Activated CD8-positive, alpha-beta memory T cell treated with anti-CD3 and anti-CD28 coated beads for 4 hours (primary cell): ENCODE measurements around the gene BMPER.

Experiments used
- DNase-seq, 2 donors: peaks; one replicate each; pipeline ENCODE4 v3.0.0-alpha.2; 2020; ENCODE audit warnings: low read depth in 2 of 2

Gene BMPER

DNA sequence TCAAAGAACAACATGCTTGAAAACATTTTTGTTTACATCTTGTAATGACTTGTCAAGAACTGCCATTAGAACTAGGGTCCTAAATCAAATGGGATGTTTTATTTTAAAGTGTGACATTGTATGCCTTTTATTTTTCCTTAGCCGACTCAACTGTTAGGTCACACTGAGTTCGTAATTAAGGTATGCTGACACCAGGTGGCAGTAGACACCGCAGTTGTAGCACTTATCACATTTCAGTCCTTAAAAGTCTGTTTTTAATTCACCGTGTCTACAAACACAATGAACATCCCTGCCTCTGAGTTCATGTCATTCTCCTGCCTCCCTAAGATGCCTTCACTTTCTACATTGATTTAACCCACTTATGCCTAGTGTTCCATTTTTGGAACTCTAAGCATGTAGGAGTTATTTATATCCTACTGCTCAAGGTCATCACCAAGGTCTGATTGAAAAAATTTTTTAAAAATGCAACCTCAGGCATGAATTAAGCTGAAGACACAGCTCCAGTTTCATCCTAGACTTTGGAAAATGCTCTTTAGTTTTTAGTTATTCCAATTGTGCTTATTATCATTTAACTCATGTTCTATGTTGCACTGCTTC is 186.1 kb downstream of the BMPER start:
- no peak for DNase-seq

DNA sequence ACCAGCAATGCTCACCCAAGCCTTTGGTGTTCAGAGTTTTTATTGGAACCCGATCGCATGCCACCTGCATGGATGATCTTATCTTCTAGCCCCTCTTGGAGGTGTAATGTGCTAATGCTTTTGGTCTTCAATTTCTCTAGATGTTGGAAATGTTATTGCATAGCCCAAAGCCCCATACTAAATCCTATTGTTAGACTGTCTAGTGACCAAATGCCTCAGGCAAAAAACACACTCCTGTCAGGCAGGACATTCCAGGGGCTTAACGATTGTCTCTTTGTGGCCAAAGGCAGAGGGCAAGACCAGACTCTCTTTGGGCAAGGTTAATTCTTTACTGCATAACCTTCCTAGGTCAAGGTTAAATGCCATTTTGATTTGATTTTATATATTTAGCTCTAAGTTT is 187.9 kb downstream of the BMPER start:
- DNase-seq, result no peak

DNA sequence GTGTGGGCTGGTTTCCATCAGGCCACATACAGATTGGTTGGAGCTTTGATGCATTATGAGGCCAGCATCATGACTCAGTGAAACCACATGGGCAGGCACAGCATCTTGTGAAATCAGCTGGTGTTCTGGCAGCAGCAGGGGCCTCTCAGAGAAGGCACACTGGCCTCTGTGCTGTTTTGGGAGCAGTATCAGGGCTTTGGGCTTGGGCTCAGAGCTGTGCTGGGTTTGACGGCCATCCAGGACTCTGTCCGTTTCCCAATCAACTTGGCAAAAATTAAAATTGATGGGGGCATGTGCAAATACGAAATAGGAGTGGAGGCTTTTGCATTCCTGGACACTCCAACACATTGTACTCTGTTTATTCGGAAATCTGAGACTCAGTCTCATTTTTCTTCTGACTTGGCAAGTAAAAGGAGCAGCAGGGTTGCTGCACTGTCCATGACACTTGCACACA is 190.9 kb downstream of the BMPER start:
- DNase-seq, result no peak

DNA sequence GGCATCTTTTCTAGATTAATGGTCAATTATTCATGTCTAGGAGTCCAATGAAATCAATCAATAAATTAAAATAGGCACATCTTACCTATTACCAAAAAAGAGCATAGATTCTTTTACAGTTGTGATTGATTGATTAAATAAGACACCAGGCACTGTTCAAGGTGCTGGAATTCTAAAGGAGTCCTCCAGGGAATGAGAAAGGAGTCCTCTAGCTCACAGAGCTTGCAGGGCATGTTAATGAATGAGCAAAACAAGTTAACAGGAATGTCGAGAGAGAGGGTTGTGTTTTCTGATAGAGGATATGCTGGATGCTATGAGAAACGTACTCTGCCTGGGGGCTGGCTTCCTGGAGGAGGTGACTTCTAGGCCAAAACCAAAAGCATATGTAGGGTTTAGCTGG is 191.4 kb downstream of the BMPER start:
- DNase-seq, result no peak

DNA sequence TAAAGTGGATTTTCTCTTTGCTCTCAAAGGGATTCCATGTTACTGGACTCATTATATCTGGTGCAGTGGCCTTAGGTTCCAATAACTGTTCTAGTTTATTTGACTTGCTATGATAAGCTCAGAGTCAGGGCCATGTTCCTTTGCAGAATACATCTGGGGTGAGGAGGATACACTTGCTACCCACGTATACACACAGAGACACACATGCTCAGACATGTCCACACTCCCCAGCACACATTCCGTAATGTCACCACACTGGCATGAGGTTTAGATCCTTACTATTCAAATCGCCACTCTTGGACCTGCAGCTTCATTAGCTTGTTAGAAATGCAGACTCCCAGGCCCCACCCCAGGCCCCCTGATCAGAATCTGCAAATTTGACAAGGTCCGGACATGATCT is 195.3 kb downstream of the BMPER start:
- DNase-seq, result no peak

DNA sequence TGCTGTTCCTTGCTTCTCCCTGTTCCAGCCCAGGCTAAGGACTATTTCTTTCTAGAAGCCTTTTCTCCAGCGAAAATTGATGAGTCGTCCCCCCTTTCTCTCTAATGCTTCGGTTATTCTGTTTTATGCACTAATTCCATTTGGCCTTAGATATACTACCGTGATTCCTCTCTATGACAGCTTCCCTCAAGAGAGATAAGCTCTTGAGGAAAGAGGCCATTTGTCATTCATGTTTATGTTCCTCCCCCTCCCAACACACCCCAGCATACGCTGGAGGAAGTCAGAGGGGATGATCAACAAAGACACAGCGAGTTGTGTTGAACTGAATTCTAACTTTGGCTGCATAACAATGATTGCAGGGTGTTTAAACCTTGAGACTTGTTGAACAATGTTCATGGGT is 198.8 kb downstream of the BMPER start:
- DNase-seq, result no peak

DNA sequence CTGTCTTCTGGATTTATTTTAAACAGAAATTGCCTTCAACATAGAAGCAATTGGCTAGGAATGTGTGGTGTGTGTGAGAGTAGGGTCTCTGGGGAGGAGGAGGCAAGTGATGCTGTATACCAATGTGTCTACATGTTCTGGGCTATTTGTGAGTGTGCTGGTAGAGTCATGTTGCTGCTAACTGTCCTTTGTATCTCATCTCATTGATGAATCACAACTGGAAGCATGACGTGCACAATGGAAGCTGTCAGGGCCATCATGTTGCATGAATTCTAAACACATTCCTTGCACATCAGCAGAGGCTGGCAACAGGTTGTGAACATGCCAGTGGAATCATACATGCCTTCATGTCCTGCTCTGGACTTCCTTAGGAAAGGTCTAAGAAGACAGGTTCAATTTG is 199.7 kb downstream of the BMPER start:
- DNase-seq, result no peak

DNA sequence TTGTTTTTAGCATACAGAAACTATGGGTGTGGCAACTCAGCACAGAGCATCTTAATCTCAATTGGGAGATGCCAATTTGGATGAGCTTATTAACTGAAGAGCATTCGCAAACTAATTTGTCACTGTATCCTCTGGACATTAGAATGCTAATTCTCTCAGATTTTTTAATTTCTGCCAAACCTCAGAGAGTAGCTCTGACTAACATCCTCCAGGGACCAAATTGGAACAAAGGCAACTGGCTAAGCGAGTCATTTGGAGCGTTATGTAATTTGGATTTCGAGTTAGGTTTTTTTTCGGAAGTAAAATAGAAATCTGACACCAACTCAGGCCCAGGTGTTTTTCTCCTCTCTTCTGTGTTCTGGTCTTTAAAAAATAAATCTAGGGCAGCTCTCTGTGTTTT is 201.9 kb downstream of the BMPER start:
- DNase-seq, result no peak

DNA sequence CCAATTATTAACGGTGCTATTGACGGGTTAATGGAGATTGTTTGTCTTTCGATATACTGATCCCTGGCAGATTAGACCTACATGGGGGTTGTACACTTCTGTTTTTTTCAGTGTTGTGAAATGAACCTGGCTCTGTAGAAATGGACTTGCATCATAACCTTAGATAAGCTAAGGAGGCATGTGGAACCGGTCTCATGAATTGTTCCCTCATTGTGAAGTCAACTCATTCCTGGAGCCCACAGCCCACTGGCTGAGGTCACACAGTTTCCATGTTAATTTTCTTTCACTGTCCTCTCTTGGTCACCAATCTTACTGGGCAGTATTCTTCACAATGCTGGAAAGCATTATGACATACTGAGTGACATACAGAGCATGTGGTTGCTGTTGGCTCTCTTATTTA is 202.8 kb downstream of the BMPER start:
- no peak for DNase-seq

DNA sequence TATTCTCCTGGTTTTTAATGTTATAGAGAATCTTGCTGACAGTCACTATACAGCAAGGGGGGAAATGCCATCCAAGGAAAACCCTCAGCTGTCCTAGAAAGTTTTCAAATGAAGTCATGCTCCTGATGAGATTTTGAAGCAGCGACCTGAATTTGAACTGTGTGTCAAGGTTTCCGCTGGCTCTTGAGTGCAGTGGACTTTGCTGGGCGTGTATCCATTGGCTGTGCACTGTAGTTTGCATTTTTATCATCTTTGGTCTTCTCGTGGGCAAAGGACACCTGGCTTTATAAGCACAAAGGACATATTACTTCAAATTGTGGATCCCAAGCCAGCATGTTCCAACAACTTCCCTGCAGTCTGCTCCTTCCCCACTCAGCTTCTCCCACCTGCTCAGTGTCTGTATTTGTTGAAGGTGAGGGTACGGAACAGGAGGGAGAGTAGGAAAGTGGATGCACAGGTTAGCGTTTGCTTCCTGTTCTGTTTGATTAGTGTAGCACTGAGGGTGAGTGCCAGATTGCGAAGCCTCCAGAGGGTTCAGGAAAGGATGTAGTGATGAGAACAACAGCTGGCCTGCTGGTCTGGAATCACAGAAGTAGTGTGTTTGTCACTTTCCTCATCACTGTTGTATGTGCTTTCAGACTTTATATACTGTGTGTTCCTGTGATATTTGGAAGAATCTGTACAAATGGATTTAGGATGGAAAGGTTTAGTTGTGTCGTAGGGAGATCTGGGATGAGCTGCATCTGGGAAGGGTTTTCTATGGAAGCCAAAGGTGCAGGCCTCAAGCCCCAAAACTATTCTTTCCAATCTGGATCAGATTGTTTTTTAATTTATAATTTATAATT is 204.8 kb downstream of the BMPER start:
- no peak for DNase-seq

DNA sequence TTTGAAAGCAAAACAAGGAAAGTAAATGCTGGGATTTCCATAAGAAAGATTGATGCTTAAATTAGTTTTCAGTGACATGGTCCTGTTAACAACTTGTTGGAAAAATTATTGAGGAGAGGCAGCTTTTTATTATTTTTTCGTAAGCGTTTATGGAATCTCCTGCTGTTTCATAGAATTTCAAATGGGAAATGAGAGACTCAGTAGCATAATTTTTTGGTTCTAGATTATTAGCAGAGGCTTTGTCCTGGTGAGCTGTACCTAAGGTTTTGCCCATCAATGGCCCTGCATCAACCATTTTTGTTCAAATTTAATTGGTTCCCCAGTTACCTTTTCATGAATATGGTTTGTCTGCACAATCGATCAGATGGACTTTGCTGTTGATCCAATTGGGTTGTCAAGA is 205.7 kb downstream of the BMPER start:
- DNase-seq, result no peak

DNA sequence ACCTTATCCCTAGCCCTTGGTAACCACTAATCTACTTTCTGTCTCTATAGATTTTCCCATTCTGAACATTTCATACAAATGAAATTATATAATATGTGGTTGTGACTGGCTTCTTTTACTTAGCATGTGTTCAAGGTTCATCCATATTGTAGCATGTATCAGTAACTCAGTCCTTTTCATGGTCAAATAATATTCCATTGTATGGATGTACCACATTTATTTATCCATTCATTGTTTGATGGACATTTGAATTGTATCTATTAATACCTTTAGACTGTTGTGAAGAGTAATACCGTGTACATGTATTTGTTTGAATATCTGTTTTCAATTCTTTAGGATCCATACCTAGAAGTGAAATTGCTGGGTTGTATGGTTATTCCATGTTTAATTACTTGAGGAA is 210.2 kb downstream of the BMPER start:
- DNase-seq, result no peak

DNA sequence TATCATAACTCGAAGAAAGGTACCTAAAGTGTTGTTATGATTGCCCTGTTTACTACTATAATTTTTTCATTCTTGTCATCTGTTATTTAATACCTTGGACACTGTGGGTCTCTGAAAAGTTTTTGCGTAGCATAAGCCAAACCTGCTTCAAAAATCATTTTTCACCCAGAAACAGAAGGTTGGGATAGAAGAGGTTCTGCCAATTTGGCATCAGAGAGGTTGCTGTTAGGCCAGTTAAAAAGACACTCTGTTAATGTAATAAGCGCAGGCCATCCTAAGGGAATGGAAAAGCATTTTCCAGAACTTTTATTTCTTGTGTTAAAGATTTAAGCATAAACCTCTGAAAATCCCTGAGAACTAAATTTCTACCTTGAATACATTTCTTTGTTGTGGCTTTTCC is 212.2 kb downstream of the BMPER start:
- DNase-seq, result no peak

DNA sequence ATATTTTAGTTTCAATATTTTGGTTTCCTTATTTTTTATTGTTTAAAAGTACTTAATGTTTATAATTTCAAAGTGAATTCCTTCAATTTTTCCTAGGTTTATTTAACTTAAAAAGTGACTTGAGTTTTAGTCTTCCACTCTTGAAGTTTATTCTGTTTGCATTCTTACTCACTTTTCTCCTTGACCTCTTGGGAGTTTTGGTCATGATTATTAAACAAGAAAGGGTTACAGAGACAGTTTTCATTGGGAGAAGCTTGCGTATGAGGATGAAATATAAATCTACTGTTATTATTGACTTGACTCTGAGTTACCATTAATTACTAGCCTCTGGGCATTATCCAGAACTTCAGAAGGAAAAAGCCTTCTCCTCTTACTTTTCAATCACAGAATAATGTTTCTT is 216.0 kb downstream of the BMPER start:
- DNase-seq, result no peak

DNA sequence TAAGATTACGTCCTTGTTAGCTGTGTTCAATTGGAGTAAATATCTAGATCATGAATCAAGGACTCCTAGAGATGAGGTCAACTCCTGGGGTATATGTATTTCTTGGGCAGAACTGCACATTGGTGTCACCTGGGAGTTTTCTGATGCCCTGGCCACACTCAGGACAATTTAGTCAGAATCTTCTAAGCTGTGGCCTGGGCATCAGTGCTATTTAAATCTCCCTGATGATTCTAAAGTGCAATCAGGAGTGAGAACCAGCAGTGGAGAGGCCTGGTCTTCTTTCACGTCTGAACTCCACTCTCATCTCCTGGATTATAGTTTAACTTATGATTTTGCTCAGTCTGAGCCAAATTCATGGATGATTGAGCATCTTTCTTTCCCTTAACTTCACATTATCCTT is 218.0 kb downstream of the BMPER start:
- DNase-seq, result no peak

DNA sequence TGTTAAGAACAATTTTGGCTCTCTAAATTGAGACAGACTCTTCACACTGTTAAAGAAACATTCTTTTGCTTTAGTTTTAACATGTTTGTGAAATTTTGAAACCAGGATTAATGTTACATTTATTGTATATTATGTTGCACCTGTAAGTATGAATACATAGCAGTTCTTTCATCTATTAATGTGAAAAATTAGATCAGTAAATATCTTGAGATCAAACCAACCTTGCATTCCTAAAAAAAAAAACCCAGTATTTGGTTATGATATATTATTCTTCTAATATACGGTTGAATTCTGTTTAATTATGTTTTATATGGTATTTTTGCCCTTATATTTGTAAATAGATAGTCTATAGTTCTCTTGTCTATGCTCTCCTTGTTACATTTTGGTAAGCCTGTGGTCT is 219.4 kb downstream of the BMPER start:
- no peak for DNase-seq

DNA sequence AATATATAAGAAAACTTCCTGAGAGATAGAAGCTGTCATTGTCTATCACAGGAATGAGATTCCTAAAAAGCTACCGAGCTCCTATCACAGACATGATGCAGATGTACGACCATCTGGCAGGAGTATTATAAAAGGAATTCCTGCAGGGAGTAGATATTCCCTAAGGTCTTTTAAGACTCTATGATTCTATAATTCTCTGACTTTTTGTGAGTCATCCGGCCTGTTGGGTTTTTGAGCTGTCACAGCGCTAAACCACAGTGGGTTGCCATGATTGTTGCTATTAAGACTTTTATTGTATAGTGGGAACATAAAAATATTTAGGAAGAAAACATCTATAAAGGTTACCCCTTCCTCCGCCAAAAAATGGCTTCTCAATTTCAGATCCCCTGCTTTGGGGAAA is 223.4 kb downstream of the BMPER start:
- DNase-seq, result no peak

DNA sequence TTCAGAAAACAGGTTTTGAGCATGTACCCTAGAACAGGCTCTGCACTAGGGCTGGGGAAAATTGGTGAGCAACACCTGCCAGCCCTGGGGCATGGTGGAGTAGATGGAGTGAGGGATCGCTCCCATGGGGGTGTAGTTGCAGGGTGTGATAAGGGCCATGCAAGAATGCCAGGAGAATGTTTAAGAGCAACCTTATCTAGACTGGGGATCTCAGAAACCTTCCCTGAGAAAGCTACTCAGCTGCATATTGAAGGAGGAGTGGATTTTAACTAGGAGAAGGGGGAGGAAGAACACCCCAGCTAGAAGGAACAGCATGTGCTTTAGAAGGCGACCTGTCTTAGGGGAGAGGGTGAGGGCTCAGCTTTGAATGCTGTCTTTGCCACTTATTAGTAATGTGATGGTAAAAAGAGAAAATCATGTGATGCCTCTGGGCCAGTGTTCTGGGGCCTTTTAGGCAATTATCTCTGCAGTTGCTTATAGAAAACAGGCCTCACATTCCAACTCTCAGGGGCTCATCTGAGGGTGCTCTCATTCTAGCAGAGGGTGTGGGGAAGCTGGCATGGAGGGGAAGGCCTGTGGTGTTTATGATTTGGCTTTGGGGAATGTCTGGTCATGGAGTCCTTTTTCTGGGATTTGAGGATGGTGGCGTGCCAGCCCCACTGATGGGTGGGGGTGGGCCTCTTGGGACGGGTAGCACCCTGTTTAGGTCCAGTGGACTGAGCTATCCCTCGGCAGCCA is 225.4 kb downstream of the BMPER start:
- DNase-seq, result no peak

DNA sequence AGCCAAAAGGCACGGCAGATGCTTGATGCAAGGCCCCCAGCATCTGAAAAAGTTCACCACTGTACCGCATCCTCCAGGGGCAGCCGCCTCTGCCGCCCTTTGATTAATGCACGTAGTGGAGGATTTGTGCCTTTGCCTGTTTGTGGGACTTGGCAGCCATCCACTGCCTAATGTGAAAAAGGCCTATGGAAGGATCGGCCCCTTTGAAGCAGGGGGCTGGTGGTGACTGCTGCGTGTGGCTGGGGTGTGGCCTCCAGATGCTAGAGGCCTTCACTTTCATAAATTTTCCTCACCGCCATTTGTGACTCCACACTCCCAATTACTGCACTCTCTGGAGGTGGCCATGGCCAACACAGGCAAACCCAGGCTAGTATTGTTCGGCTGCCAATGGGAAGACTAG is 226.0 kb downstream of the BMPER start:
- DNase-seq, result no peak

DNA sequence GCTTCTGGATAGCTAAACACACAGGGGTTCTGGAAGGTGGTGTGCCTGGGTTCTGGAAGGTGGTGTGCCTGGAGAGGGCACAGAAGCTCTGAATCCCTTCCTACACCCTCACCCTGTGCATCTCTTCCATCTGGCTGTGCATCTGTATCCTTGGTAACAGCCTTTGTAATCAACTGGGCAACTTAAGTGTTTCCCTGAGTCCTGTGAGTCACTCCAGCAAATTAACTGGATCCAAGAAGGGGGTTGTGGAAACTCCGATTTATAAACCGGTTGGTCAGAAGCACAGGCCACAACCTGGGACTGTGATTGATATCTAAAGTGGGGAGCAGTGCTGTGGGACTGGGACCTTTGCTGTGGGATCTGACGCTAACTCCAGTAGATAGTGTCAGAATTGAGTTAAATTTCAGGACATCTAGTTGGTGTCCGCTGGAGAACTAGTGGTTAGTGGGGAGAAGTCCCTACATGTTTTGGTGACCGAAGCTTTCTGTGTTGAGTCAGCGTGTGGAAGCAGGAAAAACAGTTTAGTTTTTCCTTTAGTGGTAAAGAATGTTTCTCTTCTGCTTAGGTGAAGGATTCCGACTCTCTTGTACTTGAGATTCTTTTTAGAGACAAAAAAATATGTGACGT is 228.1 kb downstream of the BMPER start:
- no peak for DNase-seq

DNA sequence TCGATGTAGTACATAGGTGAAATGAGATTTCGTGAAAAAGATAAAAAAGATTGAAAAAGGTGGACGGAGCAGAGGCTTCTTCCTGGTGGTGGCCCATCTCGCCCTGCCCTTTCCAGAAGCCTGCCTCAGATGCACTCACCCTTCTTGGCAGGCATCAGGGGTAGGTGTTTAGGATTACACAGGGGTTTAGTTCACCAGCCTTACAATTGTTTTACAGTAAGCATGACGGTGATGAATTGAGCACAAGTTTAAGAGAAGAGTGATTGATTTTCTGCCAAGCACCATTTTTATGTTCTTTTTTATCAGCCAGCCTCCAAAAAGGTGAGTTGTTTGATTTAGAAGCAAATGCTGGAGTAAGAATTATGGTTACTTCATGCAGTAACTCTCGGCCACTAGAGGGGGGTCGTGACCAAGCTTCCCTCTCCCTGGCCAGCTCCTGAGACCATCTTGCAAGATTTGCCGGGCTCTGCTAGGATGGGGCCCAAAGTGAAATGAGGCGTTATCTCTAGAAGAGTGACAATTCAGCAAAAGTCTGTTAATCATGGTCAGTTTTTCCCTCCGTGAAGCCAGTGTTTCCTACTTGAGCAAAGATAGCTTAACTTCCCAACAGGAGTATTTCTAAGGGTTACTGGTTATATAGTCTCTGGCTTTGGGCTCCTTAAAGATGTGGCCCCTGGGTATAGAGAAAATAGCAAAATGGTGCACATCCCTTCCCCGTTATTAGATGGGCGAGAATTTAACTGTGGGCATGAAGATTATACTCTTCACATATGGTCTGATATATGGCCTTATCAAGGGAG is 228.8 kb downstream of the BMPER start:
- no peak for DNase-seq

DNA sequence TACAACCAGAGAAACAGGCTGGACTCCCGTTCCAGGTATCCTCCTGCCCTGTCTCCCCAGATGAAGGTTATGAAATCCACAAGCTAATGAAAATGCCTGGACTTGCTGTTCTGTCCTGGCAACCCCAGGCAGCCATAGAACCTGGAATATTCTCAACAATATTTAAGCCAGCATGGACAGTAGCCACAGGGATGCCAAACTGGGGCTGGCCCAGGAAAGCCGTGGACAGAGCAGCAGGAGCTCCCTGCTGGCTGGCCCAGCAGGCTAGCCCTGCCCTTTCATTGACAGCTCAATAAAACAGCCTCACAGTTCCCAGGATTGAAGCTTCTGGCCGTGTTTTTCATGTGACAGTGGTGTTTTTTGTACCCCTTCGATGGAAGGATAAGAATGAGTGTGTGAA is 230.6 kb downstream of the BMPER start:
- DNase-seq, result no peak
